ENCODE results near the gene PEX7. TPM values are rescaled to one million over a fixed set of nuclear protein-coding genes. Genes with fewer than 3 reads are reported as not detected.

PEX7 gene
- total and polyA plus RNA-seq, 2 of the 8 experiments (the other 6 are each of a cell fraction or from before 2014, with no cell fraction given), result 6.4 to 11.0 TPM

- peak; percentile 80 for TF ChIP-seq KDM4A (IDR thresholded peaks at IDR 0.05; ENCODE audit: low read depth, low read length, severe bottlenecking)
- TF ChIP-seq SP1 (IDR thresholded peaks at IDR 0.05; ENCODE audit: low read depth, low read length), result no peak
- TF ChIP-seq E2F6 (IDR thresholded peaks at IDR 0.05), result peak; percentile 64
- TF ChIP-seq RBBP5 (IDR thresholded peaks at IDR 0.05; ENCODE audit: borderline replicate concordance, low read depth, low read length), result no peak; the same call in none of the 2 replicates
- peak; percentile 81 for TF ChIP-seq EZH2 (IDR thresholded peaks at IDR 0.05; ENCODE audit: low read depth, low read length, severe bottlenecking)
- TF ChIP-seq PHF8 (conservative IDR thresholded peaks at IDR 0.05; ENCODE audit: low read depth, low read length), result no peak
- no peak for TF ChIP-seq SP4 (IDR thresholded peaks at IDR 0.05; ENCODE audit: low read length)
- TF ChIP-seq MAFK (IDR thresholded peaks at IDR 0.05; ENCODE audit: low read depth, low read length), result no peak
- peak; percentile 72; the same call in 1 of the 2 replicates for TF ChIP-seq RFX5 (IDR thresholded peaks at IDR 0.05; ENCODE audit: borderline replicate concordance, low read depth, low read length)
- TF ChIP-seq USF2 (IDR thresholded peaks at IDR 0.05; ENCODE audit: low read length), result no peak
Measured at GRCh38 chr6:136921381-136921935, 99.1 kb downstream of the PEX7 start (continued).

All from H1 (cell line).